ENCODE data around the gene LOC128125822.
"Not testable (repeated sequence)": the region's sequence is repeated elsewhere in the genome, so short reads cannot be mapped to it uniquely, and the experiment has no call there.

Gene LOC128125822

GRCh38 chr6:63584125-63584514, 11.8 kb downstream of the LOC128125822 start:
- ATAC-seq: no peak

- no peak for ATAC-seq
Measured at GRCh38 chr6:63584566-63584965, 12.3 kb downstream of the LOC128125822 start.

- not testable (repeated sequence) for ATAC-seq
Measured at GRCh38 chr6:63585652-63586051, 13.4 kb downstream of the LOC128125822 start.

GRCh38 chr6:63589952-63590411, 17.7 kb downstream of the LOC128125822 start:
- ATAC-seq: no peak

- ATAC-seq: no peak
Measured at GRCh38 chr6:63592886-63593285, 20.6 kb downstream of the LOC128125822 start.

- no peak for ATAC-seq
Measured at GRCh38 chr6:63597141-63598048, 25.1 kb downstream of the LOC128125822 start.

- ATAC-seq: peak; percentile 99
Measured at GRCh38 chr6:63598049-63599036, 26.1 kb downstream of the LOC128125822 start.

- no peak for ATAC-seq
Measured at GRCh38 chr6:63599243-63599642, 27.0 kb downstream of the LOC128125822 start.

- ATAC-seq: no peak
Measured at GRCh38 chr6:63600136-63600535, 27.9 kb downstream of the LOC128125822 start.

GRCh38 chr6:63609231-63609630, 37.0 kb downstream of the LOC128125822 start:
- ATAC-seq: no peak

- ATAC-seq: no peak
Measured at GRCh38 chr6:63610944-63611343, 38.7 kb downstream of the LOC128125822 start.

- no peak for ATAC-seq
Measured at GRCh38 chr6:63611560-63611959, 39.3 kb downstream of the LOC128125822 start.

- no peak for ATAC-seq
Measured at GRCh38 chr6:63615590-63615989, 43.3 kb downstream of the LOC128125822 start.
